HG03103 (cell line): ENCODE results near the gene NR2F1-AS1.

Experiments used
- ATAC-seq: cut with Tn5 transposase; IDR thresholded peaks from one replicate; pipeline ENCODE4 v1.9.1; 2021; ENCODE audit warnings: low read depth; ENCODE audit not compliant: unreplicated experiment

NR2F1-AS1 gene

DNA sequence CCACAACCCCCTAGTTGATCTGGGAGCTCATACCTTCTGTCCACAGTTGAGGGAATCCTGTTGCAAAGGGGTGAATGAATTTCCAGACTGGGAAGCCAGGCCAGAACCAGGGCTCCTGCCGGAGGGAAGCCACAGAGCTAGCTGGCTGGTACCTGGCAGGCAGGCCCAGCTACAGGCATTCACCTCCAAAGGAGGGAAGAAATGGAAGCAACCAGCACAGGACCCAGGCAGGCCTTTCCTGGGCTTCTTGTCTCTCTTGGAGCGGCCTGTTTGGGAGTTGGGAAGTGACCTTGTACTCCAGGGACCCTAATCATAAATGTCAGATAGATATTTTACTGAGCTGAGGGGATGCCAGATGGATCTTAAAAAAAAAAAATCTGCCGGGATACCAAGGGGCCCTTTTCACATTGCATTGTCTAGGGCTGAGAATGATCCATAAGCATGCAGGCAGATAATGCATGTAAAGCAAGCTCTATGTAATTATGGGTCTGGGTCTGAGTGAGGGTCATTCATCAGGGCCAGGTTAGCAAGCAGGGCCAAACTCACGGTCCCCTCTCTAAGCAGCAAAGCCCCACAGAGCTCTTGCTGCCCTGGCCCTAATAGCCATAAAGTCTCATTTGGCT lies 10.4 kb upstream of the NR2F1-AS1 start:
- no peak for ATAC-seq

DNA sequence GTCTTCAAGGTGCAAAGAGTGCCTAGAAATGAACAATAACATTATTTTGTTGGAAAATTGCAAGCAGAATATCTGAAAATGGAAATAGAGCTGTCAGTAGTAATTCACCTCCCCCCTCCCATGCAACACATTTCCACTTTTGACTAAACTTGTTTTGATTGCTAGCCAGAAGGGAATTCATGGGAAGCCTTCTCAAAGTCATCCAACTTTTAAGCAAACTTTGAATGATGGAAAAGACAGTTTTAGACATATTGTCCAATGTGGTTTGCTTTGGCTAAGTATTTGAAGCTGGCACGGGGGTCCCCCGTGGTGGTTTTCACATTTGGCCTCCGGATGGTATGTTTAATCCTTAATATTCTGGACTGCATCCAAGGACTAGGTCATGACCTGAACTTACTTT lies 9.5 kb upstream of the NR2F1-AS1 start:
- ATAC-seq: no peak

DNA sequence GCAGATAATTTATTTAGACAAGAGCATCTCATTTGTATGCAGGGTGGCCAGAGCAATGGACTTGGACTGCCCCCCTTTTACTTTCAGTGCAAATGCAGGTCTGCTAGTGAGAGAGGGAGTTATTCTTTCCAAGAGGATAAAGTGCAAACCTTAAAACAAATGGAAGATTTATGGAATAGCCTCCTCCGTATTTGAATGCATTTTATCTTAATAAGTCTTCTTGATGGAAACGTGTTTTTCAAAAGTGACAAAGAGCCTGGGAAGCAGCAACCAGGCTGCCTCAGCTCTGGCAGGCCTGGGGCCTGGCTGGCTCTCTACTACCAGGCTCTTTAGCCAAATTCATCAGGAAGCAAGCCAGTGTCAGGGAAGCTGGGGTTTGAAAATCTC lies 8.8 kb upstream of the NR2F1-AS1 start:
- no peak for ATAC-seq

DNA sequence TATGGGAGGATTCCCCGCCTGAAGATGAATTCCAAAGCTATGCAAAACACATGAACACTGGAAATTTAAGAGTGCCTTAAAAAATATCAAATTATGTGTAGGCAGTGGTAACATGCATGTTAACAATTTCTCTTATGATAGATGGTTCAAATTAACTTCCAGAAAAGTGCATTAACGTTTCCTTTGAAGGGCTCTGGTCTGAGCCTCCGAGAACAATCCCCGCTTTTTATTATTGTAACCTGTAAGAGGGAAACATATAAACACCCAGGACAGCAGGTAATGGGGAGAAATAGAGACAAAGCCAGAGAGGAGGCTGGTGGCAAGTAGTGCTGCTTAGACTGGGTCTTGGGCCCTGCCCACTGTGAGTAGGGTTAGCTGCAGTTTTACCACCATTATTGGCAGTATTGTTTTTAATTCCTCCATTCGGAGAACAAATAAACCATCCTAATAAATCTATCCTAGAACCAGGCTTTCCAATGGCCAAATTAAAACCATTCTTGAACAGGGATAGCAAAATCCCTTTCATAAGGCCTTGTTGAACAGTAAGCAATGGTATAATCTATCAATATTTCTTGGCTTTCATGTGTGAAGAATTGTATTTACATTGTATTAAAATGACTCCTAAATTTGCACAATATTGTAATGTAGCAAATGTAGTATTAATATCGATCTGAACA lies 8.3 kb upstream of the NR2F1-AS1 start:
- ATAC-seq: no peak

DNA sequence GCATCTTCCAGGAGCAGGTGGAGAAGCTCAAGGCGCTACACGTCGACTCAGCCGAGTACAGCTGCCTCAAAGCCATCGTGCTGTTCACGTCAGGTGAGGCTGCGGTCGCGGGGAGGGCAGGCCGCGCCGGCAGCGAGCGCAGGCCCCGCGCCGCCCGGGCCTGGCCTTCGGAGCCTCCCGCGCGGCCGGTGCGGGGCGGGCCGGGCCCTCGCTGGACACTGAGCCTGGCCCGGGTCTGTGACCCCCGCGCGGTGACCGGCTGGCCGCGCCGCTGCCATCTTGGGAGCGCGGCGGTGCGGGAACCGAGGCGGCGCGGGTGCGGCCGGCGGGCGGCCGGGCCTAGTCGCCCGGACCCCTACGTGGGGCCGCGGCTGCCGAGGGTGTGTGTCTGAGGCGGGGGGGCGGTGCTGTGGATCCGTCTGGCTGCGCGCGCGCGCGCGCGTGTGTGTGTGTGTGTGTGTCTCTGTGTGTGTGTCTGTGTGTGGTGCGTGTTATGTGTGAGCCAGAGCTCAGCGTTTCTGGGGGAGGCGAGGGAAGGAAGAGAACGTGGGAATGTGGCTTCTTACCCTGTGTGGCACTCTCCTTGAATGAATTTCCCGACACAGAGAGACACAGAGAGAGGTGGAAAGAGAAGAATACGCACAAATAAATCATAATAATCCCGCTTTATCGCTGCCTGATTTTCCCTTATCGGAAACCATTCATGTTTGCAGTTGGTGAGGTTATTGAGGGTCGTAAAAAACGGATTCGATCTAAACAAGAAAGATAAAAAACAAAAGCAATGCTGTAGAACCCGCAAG lies 7.5 kb upstream of the NR2F1-AS1 start:
- ATAC-seq: no peak

DNA sequence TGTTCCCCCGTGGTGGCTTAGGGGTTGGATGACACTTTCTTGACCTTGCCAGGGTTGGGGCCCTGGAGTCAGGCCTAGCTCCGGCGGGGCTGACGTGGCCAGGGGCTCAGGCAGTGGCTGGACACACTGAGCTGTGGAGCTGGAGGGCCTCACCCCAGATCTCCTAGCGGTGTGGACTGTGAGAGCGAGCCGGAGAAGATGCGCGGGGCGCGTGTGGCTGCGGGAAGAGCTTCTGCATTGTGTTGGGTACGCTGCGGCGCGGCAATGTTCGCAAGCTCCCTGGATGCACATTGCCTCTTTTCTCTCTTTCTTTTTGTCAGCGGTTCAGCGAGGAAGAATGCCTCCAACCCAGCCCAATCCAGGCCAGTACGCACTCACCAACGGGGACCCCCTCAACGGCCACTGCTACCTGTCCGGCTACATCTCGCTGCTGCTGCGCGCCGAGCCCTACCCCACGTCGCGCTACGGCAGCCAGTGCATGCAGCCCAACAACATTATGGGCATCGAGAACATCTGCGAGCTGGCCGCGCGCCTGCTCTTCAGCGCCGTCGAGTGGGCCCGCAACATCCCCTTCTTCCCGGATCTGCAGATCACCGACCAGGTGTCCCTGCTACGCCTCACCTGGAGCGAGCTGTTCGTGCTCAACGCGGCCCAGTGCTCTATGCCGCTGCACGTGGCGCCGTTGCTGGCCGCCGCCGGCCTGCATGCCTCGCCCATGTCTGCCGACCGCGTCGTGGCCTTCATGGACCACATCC lies 6.8 kb upstream of the NR2F1-AS1 start:
- ATAC-seq: no peak

DNA sequence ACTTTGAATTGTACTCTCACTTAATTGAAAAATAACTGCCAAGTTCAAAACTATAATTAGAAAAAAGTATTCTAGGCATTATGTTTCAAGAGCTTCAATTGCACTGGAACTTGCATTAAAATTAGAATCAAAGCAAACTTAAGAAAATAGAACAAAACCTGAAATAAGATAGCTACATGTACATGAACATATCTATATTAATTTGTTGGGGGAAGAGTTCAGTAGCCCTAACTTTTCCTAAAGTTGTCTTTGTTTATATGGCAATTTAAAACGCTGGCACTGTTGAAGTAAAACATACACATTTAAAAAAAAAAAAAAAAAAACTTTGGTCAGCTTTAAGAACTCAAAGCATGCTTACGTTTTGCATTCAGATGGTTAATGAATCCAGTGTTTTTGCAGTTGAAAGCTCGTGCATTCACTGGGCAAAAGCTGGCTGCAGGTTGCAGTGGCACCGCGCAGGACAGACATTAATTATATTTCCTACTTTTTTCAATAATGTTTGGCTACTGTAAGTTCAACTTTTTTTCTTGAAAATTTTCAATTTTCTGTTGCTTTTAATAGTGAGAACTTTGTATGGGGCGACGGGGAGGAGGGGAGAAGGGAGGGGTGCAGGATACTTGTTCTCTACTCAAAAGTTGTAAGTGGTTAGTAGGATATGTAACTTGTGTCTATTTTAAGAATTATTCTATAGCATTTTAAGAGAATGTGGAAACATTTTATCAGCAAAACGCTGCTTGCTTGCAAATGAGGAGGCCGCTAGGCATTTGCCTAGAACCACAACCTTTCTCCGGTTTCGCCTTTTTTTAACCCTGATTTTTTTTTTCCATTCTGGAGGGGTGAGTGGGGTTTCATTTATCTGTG lies 5.9 kb upstream of the NR2F1-AS1 start:
- ATAC-seq: no peak

DNA sequence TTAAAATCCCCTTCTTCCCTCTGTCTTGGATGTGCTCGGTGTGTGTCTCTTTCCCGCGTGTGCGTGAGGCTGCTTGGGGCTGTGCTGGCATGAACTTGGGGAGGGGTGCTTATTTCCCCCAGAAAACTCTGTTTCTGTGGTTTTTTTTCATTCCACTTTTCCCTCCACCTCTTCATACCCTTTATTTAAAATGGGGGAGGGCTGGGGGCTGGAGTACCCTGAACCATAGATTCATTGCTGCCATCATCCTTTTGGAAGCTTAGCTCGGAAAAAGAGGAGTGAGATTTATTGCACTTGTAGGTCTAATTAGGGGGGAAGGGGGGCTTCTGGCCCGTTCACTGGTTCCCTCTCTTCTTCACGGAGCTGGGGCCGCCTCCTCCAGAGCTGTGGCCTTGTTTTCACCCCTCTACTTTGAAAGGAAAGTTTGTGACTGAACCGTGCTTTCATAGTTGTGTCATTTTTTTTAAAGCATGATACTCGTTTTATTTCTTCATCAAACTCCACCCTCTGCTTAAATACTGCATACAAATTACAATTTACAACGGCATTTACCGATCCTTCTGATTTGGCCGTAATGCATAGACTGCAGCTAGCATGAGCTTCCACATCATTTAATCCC lies 4.9 kb upstream of the NR2F1-AS1 start:
- ATAC-seq: no peak

DNA sequence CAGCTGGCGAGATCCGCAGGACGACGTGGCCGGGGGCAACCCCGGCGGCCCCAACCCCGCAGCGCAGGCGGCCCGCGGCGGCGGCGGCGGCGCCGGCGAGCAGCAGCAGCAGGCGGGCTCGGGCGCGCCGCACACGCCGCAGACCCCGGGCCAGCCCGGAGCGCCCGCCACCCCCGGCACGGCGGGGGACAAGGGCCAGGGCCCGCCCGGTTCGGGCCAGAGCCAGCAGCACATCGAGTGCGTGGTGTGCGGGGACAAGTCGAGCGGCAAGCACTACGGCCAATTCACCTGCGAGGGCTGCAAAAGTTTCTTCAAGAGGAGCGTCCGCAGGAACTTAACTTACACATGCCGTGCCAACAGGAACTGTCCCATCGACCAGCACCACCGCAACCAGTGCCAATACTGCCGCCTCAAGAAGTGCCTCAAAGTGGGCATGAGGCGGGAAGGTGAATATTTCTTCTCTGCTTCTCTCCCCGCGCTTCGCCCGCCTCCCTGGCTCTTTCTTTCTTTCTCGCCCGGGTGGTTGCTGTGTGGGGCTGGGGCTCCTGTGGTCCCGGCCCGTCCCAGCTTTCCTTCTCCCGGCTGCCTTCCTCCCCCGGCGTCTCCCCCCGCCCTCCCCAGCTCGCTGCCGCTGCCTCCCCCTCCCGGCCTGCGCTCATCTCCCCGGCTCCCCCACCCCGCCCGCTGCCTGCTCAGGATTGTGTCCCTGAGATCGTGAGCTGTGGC lies 4.2 kb upstream of the NR2F1-AS1 start:
- ATAC-seq: no peak

DNA sequence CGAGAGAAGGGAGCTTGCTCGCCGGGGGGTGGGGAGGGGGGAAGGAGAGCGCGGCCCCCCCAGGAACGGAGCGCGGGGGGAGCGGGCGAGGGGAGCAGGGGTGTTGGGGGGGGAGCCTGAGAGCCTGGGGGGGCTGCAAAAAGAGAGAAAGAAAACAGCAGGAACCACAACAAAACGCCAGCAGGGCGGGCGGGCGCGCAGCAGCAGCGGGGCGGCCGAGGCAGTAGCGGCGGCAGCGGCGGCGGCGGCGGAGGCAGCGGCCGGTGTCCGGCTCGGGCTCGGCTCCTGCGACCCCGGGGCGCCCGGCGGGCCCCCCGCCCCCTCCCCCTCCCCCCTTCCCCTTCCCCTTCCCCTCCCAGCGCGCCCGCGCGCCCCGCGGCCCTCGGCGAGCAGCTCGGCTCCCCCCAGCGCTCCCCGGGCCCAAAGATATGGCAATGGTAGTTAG lies 3.6 kb upstream of the NR2F1-AS1 start:
- no peak for ATAC-seq

DNA sequence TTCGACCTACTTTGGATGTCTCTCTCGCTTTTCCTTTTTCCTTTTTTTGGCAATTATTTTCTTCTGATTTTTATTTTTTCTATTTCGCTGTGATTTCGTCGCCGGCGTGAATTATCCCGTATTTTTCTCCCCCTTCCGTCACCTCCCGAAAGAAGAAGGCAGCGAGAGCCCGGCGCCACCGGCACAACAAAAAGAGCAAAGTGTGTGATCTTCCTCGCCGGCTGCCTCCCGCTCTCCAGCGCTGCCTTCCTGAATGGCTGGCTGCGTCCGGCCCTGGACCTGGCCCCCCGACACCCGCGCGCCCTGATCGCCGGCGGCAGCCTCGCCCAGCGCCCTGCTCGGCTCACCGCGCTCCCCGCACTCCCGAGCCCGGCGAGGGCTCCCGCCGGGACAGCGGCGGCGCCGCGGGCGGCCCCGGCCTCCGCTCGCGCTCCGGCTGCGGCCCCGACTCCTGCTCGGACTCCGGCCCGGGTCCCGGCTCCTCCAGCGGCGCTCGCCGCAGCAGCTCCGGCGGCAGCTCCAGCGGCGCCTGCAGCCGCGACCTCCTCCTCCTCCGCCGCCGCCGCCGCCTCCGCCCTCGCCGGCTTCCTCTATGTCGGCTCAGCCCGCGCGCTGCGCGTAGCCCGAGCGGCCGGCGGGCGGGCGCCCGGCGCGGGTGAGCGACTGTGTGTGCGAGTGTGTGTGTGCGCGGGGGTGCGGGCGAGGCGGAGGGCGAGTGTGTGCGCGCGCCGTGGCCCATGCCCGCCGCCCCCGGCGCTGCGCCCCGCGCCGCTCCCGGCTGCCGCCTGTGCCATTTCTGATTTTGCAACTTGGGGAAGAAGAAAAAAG lies 3.0 kb upstream of the NR2F1-AS1 start:
- no peak for ATAC-seq

DNA sequence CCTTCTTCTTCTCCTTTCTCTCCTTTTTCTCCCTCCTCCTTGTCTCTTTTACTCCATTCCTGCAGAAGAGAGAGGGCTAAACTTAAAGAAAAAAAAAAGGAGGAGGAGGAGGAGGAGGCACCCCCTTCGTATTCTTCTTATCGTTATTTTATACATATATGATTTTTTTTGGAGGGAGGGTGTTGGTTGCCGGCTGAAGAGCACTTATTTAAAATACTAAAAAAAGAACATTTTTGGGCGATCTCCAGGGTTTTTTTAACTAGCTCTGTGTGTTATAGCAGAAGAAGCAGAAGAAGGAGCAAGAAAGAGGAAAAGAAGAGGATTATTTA lies 2.4 kb upstream of the NR2F1-AS1 start:
- no peak for ATAC-seq

DNA sequence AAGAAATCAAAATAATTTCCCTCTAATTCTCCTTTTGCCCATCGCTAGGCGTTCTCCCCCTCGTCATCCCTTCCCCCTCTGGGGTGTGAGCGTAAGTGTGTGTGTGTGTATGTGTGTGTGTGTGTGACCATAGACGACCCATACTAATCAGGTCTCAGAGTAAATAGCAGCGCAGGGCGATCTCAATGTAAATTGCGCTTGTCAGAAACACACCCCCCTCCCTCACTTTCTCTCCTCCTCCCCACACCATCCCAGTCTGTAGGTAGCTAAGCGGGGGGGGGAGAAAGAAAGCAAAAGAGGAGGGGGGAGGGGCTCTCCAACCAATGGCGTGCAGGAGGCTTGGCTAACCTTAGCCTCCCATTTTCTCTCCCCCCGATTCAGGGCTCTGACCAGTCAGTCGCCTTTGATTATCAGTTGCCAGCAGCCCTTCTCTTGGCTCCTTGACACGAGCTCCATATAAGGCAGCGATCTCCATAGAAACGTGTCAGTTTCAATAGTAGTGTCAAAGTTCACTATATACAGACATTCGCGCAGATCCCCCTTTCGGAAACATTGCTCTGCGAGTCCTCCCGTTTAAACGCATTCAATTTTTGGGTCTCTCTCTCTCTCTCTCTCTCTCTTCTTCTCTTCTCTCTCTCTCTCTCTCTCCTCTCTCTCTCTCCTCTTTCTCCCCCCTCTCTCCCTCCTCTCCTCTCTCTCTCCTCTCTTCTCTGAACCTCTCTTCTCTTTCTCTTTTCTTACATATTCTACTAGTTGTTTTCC lies 1.8 kb upstream of the NR2F1-AS1 start, which contains the start of gene NR2F1:
Gene NR2F1 (plus strand): TSS at position 546 of the 762 bp plus-strand sequence. CDS start 1,802 bp downstream, outside the sequence.
- ATAC-seq: no peak

DNA sequence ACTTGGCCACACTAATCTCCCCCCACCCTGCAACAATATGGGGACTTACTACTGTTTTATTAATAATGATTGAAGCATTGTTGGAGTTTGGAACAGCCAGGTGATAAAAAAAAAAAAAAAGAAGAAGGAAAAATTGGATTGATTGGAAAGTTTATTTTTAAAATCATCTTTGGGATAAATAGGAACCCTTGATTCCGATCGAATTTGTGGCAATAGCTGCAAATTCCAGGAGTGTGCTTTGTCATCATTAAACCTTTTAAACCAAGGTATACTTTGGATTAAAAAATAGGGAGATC lies 1.1 kb upstream of the NR2F1-AS1 start:
- no peak for ATAC-seq

DNA sequence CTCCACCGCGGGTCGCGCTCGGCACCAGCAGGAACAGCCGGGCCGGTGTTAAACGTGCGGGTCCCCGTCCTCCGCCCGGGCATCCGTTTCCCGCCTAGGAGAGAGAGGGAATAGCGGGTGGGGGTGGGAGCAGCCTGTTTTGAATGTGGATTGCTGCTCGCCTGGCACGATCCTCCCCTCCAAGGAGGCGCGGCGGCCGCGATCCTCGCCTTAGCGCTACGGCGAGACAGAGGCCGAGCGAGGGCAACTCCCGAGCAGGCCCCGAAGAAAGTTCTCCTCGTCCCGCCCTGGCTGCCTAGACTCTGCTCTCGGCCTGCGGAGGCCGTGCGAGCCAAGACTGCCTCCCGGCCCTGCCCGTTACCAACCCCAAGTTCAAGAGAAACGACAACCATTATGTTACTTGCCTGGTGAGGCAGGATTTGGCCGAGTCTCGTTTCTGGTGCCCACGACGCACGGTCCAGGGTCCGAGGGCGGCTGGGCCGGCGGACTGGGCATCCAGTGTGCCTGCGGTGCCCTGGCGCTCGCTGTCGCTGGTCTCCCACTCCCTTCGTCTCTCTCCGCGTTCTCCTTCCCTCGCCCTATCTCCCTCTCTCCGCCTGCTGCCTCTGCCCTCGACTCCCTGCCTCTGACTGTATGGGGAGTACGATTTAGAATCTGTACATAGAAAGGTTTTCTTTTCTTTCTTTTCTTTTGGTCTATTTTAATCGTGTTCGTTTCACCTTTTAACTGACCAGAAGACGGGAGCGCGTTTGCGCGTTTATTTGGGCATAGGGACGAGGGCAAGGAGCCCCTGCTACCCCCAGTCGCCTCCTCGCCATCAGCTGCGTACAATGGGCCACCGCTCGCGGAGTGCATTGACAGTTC lies 724 bp downstream of the NR2F1-AS1 start:
- ATAC-seq: no peak

DNA sequence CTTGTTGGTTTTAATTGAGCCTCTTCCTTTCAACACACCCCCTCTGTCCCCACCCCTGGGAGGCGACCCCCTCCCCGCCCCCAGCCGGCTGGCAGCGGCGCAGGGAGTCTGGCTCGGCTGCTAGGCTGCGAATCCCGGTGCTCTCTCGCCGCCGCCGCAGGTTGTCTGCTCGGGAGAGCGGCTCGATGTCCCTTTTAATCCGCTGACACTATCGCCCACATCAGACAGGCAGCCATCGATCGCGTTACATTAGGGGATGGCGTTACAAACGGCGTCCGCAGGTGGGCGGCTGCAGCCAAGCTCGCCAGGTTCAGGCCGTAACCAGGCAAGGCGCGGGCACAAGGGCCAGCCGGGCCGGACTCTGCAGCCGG lies 1.3 kb downstream of the NR2F1-AS1 start:
- ATAC-seq: no peak
